Testis (tissue), 5 donors: Measurements from ENCODE around the gene MPP4. TPM values are rescaled to one million over a fixed set of nuclear protein-coding genes. Genes with fewer than 3 reads are reported as not detected.

Source experiments
- DNase-seq: peaks from one replicate; pipeline ENCODE4 v3.0.0-alpha.2; 2019
- H3K27ac ChIP-seq, 2 donors: fragments of 200-600 bp; sonication (generic); one replicate each; pipeline ENCODE4 v1.5.1; 2019
- H3K27me3 ChIP-seq: fragments of 200-600 bp; sonication (generic); one replicate; pipeline ENCODE4 v1.5.1; 2019
- H3K36me3 ChIP-seq: fragments of 200-600 bp; sonication (generic); one replicate; pipeline ENCODE4 v1.5.1; 2017; ENCODE audit warnings: low read depth; ENCODE audit errors: missing control alignments
- H3K4me1 ChIP-seq: fragments of 200-600 bp; sonication (generic); one replicate; pipeline ENCODE4 v1.5.1; 2019
- H3K4me3 ChIP-seq, 2 donors: fragments of 200-600 bp; sonication (generic); one replicate each; pipeline ENCODE4 v1.5.1; 2017 to 2019
- H3K9me3 ChIP-seq: fragments of 200-600 bp; sonication (generic); one replicate; pipeline ENCODE4 v1.5.1; 2017
- CTCF ChIP-seq, 3 experiments: fragments of 450-650 bp in 2 of 3; fragments of 200-600 bp in 1 of 3; sonication (generic) in 1 of 3; IDR thresholded peaks; one replicate each; pipeline ENCODE4 v1.5.1; 2016 to 2019; ENCODE audit warnings: antibody characterized with exemption in 3 of 3, mild to moderate bottlenecking in 2 of 3, moderate library complexity in 1 of 3
- POLR2A ChIP-seq: fragments of 450-650 bp; IDR thresholded peaks from one replicate; pipeline ENCODE4 v1.6.1; 2017; ENCODE audit warnings: antibody characterized with exemption, mild to moderate bottlenecking, moderate library complexity
- WGBS, 2 donors: methylation state at CpG; one replicate each; pipeline ENCODE4 v1.1.5; 2018; 5-methylcytosine and 5-hydroxymethylcytosine counted together
- intact Hi-C: fragments of 100-400 bp; cut with DNase I; formaldehyde crosslinking; loops from one replicate; pipeline ENCODE4 v1.15.1; 2023; ENCODE audit warnings: low total_unique reads
- long read RNA-seq, 2 donors: transcript quantifications; one replicate each; lab custom pipeline, GENCODE V29; 2026
- polyA plus RNA-seq: library from polyadenylated mRNA; stranded (reverse); fragments of 350-450 nt; fragmentation: Illumina TruSeq; extraction: RNeasy Lipid Tissue Mini Kit (QIAGEN cat#74804); gene quantifications from one replicate; pipeline ENCODE4 v1.2.3, GENCODE V29; 2014; ENCODE audit warnings: low read depth, low replicate concordance; ENCODE audit not compliant: insufficient read depth
- total RNA-seq, 2 donors: library from RNA; depleted of rRNA; stranded (reverse); fragments of >200 nt; gene quantifications; one replicate each; pipeline ENCODE4 v1.2.3, GENCODE V29; 2016

Gene MPP4
- total RNA-seq (not detected), polyA plus RNA-seq (0.28 TPM)
- long read RNA-seq, donor 1 = 0 reads
- long read RNA-seq, donor 2 = 0 reads

GRCh38 chr2:201698588-201699226 is at the start of gene MPP4:
MPP4 (minus strand) TSS chr2:201698644; CDS start chr2:201693954, 4,690 bp downstream.
- H3K27me3 ChIP-seq = no peaks in the 10 kb centered on the region
- no peak within 1 kb of the TSS for H3K4me3 ChIP-seq
- no peak within 1 kb of the TSS for H3K27ac ChIP-seq
- 24 to 38% methylated on average over 3 of the region's 3 CpGs for WGBS, 2 donors
- no peaks in the 10 kb centered on the region for H3K36me3 ChIP-seq
- intact Hi-C loops = no loop called here
- H3K4me1 ChIP-seq = no peaks in the 10 kb centered on the region
- no peak for TF ChIP-seq CTCF (IDR thresholded peaks at IDR 0.05)
- no peak for TF ChIP-seq POLR2A
- no peaks in the 10 kb centered on the region for H3K9me3 ChIP-seq
- DNase-seq = no peak

- Histone ChIP-seq H3K36me3 (no peaks in the 10 kb centered on the region), H3K27me3 (no peaks in the 10 kb centered on the region), H3K4me1 (no peaks in the 10 kb centered on the region), H3K4me3 (no peak overlapping the region), H3K27ac (no peak overlapping the region), H3K9me3 (no peaks in the 10 kb centered on the region)
- TF ChIP-seq POLR2A (no peak), CTCF (IDR thresholded peaks at IDR 0.05) (no peak)
- intact Hi-C loops = no loop called here
- WGBS, 2 donors = 81 to 85% methylated on average over 6 of the region's 6 CpGs
- no peak for DNase-seq
These were observed 48.1 kb upstream of the MPP4 start for GRCh38 chr2:201746551-201746950.

- intact Hi-C loops = no loop called here
- no peaks in the 10 kb centered on the region for H3K36me3 ChIP-seq
These were observed 37.0 kb upstream of the MPP4 start for GRCh38 chr2:201735486-201735885.

GRCh38 chr2:201734111-201734510 is 35.7 kb upstream of the MPP4 start:
- intact Hi-C loops = no loop called here
- no peaks in the 10 kb centered on the region for H3K27me3 ChIP-seq
- no peak overlapping the region for H3K27ac ChIP-seq
- TF ChIP-seq CTCF (IDR thresholded peaks at IDR 0.05) (no peak), POLR2A (no peak)
- 73 to 96% methylated on average over 4 of the region's 4 CpGs for WGBS, 2 donors
- no peak for DNase-seq
- H3K9me3 ChIP-seq = no peaks in the 10 kb centered on the region
- H3K4me3 ChIP-seq = no peak overlapping the region
- H3K4me1 ChIP-seq = no peaks in the 10 kb centered on the region
- no peaks in the 10 kb centered on the region for H3K36me3 ChIP-seq

More at GRCh38 chr2:201735486-201735885, 37.0 kb upstream of the MPP4 start:
- TF ChIP-seq CTCF (IDR thresholded peaks at IDR 0.05) = no peak
- no peak for TF ChIP-seq POLR2A
- WGBS, 2 donors = 75 to 93% methylated on average over 2 of the region's 2 CpGs
- H3K4me3 ChIP-seq = no peak overlapping the region
- no peaks in the 10 kb centered on the region for H3K9me3 ChIP-seq
- no peak overlapping the region for H3K27ac ChIP-seq
- DNase-seq = no peak
- no peaks in the 10 kb centered on the region for H3K4me1 ChIP-seq
- H3K27me3 ChIP-seq = no peaks in the 10 kb centered on the region

- no peak overlapping the region for H3K27ac ChIP-seq
- TF ChIP-seq POLR2A (no peak), CTCF (IDR thresholded peaks at IDR 0.05) (no peak)
- no peaks in the 10 kb centered on the region for H3K4me1 ChIP-seq
- intact Hi-C loops = no loop called here
- H3K36me3 ChIP-seq = no peaks in the 10 kb centered on the region
- H3K27me3 ChIP-seq = no peaks in the 10 kb centered on the region
- 88 to 93% methylated on average over 1 of the region's 1 CpG for WGBS, 2 donors
- no peak for DNase-seq
- H3K9me3 ChIP-seq = no peaks in the 10 kb centered on the region
- no peak overlapping the region for H3K4me3 ChIP-seq
These were observed 35.1 kb upstream of the MPP4 start for GRCh38 chr2:201733544-201733943.
